ENCODE data around the gene CORO2B. TPM values are rescaled to one million over a fixed set of nuclear protein-coding genes. Genes with fewer than 3 reads are reported as not detected.

Gene CORO2B
- total RNA-seq, 4 donors from 2014 or later, result 4.7 to 18.8 (median 13.7) TPM

DNA sequence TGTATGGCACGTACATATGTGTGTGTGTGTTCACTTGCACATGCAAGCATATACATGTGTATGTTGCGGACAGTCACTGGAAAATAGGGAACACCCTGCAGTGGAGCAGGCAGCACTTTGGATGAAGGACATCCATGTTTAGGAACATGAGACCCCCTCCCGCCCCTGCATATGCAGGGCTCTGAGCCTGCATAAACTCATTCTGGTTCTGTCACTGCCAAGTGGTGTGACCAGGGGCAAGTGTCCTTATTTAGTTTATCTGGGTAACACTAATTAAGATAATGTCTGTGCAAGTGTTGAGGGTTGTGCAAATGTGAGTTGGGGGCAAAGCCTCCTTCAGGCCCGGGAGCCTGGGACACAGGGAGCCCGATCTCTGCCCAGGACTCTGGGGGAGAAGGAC is 105.7 kb downstream of the CORO2B start:
- ATAC-seq (ENCODE audit: low FRiP score), result no peak
- DNase-seq (ENCODE audit: low spot score), result no peak
- TF ChIP-seq, protein P1, sequence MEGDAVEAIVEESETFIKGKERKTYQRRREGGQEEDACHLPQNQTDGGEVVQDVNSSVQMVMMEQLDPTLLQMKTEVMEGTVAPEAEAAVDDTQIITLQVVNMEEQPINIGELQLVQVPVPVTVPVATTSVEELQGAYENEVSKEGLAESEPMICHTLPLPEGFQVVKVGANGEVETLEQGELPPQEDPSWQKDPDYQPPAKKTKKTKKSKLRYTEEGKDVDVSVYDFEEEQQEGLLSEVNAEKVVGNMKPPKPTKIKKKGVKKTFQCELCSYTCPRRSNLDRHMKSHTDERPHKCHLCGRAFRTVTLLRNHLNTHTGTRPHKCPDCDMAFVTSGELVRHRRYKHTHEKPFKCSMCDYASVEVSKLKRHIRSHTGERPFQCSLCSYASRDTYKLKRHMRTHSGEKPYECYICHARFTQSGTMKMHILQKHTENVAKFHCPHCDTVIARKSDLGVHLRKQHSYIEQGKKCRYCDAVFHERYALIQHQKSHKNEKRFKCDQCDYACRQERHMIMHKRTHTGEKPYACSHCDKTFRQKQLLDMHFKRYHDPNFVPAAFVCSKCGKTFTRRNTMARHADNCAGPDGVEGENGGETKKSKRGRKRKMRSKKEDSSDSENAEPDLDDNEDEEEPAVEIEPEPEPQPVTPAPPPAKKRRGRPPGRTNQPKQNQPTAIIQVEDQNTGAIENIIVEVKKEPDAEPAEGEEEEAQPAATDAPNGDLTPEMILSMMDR (IDR thresholded peaks at IDR 0.05), result no peak

DNA sequence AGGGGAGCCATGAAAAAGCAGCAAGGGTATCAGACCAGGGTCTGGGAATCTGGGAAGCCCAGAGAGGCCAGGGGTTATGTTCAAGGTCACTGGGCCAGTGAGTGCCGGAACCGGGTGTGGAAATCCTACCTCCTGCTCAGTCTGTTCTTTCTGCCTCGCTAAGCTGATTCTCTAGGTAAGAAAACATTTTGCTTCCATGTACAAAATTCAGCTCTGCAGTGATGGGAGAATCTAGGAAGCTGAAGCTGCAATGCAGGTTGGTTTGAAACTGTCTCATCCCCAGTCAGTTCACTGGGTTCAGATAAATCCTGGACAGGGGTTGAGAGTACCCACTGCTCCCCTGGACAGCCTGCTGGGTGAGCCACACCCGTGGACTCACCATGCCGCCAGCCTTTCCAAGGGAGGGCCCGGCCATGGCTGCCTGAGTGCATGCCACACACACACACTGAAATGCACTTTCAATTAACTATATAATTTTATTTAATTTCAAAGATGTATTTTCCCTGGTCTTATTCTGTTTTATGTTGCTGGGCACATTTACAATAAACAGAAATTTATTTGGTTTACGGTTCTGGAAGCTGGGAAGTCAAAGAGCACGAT is 108.4 kb downstream of the CORO2B start:
- no peak for DNase-seq (ENCODE audit: low spot score)
- TF ChIP-seq, protein P1 (IDR thresholded peaks at IDR 0.05), result no peak
- ATAC-seq (ENCODE audit: low FRiP score), result no peak

DNA sequence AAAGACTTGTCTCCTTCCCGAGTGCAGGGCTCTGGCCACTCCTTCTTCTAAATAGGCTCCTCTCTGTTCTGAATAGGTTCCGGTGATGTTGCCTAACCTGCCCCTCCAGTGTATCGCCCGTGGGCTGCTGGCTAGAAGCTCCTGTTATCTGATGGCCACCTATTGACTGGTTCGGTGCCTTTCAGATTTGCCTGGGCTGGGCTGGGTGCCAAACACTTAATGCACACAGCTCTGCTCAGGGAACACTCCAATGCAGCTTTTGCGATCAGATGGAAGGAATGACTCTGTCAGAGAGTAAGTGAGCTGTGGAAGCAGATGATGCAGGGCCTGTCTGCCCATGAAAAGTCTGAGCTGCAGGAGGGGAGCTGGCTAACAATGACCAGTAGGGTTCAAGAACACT is 112.9 kb downstream of the CORO2B start:
- TF ChIP-seq, protein P1 (IDR thresholded peaks at IDR 0.05), result no peak
- ATAC-seq (ENCODE audit: low FRiP score), result no peak
- DNase-seq (ENCODE audit: low spot score), result no peak

DNA sequence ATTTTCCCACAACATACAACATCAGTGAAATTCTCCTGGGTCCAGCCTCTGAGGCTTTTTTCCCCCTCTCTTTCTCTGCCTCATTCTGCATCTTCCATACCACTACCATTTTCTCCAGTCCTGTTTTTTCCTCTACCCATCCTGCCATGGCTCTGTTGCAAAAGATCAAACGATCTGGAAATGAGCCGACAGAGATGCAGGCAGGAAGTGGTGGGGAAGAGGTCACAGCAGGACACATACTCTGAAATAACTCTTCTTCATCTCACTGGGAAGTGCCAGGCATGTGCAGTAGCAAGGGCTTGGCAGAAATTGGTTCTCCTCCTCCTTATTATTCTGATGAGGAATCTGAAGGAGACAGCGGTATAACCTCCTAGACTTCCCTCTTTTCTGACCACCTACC is 114.3 kb downstream of the CORO2B start:
- DNase-seq (ENCODE audit: low spot score), result no peak
- no peak for ATAC-seq (ENCODE audit: low FRiP score)
- TF ChIP-seq, protein P1 (IDR thresholded peaks at IDR 0.05), result no peak

DNA sequence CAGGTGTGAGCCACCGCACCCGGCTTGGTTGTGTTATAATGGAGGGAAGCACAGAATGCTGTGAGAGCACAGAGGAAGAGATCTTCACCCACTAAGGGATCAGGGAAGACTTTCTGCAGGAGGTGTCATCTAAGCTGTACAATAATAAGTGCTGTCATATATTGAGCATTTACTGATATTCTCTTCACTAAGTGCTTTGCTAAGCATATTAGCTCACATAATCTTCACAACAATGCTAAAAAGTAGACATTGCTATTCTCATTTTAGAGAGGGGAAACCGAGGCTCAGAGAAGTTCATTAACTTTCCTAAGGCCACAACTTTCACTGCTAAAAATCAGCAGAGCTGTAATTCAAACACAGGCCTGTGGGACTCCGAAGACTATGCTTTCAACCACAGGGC is 115.3 kb downstream of the CORO2B start:
- ATAC-seq (ENCODE audit: low FRiP score) (no peak), DNase-seq (ENCODE audit: low spot score) (no peak)
- TF ChIP-seq, protein P1 (IDR thresholded peaks at IDR 0.05), result no peak

DNA sequence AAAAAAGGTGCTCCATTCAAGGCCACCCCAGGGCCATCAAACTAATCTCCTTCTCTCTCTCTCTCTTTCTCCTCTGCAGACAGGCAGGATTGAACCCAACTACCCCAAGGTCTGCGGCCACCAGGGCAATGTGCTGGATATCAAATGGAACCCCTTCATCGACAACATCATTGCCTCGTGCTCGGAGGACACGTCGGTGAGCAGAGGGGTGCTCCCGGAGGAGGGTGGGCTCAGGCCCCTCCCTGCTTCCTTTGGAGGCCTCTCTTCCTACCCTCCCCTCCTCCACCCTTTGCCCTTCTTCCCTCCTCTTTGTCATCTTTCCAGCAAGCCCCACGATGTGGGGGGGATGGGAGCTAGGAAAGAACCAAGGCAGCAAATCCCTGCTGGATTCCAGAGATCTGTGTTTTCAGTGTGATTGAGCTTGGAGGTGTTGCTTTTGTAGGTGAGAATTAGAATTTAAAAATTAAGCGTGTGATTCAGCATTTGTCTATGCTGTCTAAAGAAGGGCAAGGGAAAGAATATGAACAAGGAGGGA is 116.3 kb downstream of the CORO2B start:
- DNase-seq (ENCODE audit: low spot score) (no peak), ATAC-seq (ENCODE audit: low FRiP score) (no peak)
- TF ChIP-seq, protein P1 (IDR thresholded peaks at IDR 0.05), result no peak
